HepG2 (cell line): ENCODE measurements around the gene BCAS2. TPM values are rescaled to one million over a fixed set of nuclear protein-coding genes. Genes with fewer than 3 reads are reported as not detected.

Experiments used
- ATAC-seq: fragments of 200-7000 bp; cut with Tn5 transposase; 3 replicates; pipeline ENCODE4 v1.9.1; 2020; ENCODE audit warnings: mild to moderate bottlenecking, moderate library complexity
- BruUV-seq: library from RNA; stranded (reverse); fragments of 400-500 nt; replicated peaks from 2 replicates; lab custom pipeline; 2021; lab: Mats Ljungman, UMichigan
- CTCF ChIA-PET: fragments of 300-600 bp; formaldehyde crosslinking; extraction: SDS; loops from one replicate; lab custom pipeline; 2021; ENCODE audit warnings: low total read pairs, inconsistent platforms, low intra/inter-chr PET ratio; lab: Yijun Ruan, JAX
- POLR2A ChIA-PET: fragments of 350-600 bp; sonication (Branson Sonifier 250); formaldehyde crosslinking; loops from one replicate; lab custom pipeline; 2020; ENCODE audit warnings: antibody characterized with exemption, inconsistent platforms; lab: Yijun Ruan, JAX
- DNase-seq: peaks from one replicate; pipeline ENCODE4 v3.0.0-alpha.2; 2015; ENCODE audit warnings: low spot score
- FAIRE-seq: peaks from 3 replicates; lab custom pipeline; 2011; peaks lifted over from hg19 to GRCh38; lab: Jason Lieb, UNC
- H2AFZ ChIP-seq: one replicate; pipeline ENCODE4 v1.6.1; 2011; ENCODE audit warnings: low read length, inconsistent platforms
- H3K27ac ChIP-seq: fragments of 300-600 bp; 3 replicates; pipeline ENCODE4 v1.8.0; 2011; ENCODE audit warnings: mixed run types, mild to moderate bottlenecking, mixed read lengths, low read length, inconsistent platforms; ENCODE audit not compliant: insufficient read depth; ENCODE audit errors: extremely low read length
- H3K27me3 ChIP-seq, 2 experiments: fragments of 200-600 bp in 1 of 2; 2 replicates in 1 of 2; 3 replicates in 1 of 2; pipeline versions ENCODE4 v1.6.0 to v1.8.0; 2011; ENCODE audit warnings: low read length in 2 of 2, mild to moderate bottlenecking in 2 of 2, moderate library complexity in 2 of 2, inconsistent platforms in 1 of 2; ENCODE audit not compliant: insufficient read depth in 2 of 2, control insufficient read depth in 1 of 2
- H3K36me3 ChIP-seq, 2 experiments: fragments of 200-600 bp in 1 of 2; replicated peaks in 1 of 2; 2 replicates in 1 of 2; 3 replicates in 1 of 2; pipeline versions ENCODE4 v1.5.1 to v1.8.0; 2011; ENCODE audit warnings: low read length in 2 of 2, inconsistent platforms in 1 of 2; ENCODE audit not compliant: insufficient read depth in 2 of 2, control insufficient read depth in 1 of 2
- H3K4me1 ChIP-seq: 2 replicates; pipeline ENCODE4 v1.5.1; 2012; ENCODE audit warnings: low read length, inconsistent platforms; ENCODE audit not compliant: insufficient read depth
- H3K4me2 ChIP-seq: 2 replicates; pipeline ENCODE4 v1.6.0; 2011; ENCODE audit warnings: low read depth, low read length, inconsistent platforms
- H3K4me3 ChIP-seq, 3 experiments: fragments of 200-600 bp in 1 of 3; sonication (generic), shearing (Covaris generic) in 1 of 3; replicated peaks in 1 of 3; 2 replicates each; pipeline ENCODE4 v1.5.1; 2011 to 2016; ENCODE audit warnings: low read length in 3 of 3, inconsistent platforms in 2 of 3, low read depth in 2 of 3, mild to moderate bottlenecking in 2 of 3, control low read depth in 1 of 3, mixed read lengths in 1 of 3; ENCODE audit not compliant: insufficient read depth in 1 of 3
- H3K79me2 ChIP-seq: one replicate; pipeline ENCODE4 v1.6.1; 2011; ENCODE audit warnings: low read length, inconsistent platforms; ENCODE audit not compliant: insufficient read depth
- H3K9ac ChIP-seq: 2 replicates; pipeline ENCODE4 v1.6.0; 2011; ENCODE audit warnings: mild to moderate bottlenecking, low read depth, low read length, inconsistent platforms; ENCODE audit not compliant: insufficient read depth
- H3K9me3 ChIP-seq: 2 replicates; pipeline ENCODE4 v1.5.1; 2012; ENCODE audit warnings: mild to moderate bottlenecking, low read length
- H4K20me1 ChIP-seq: 2 replicates; pipeline ENCODE4 v1.6.0; 2011; ENCODE audit warnings: inconsistent platforms, mild to moderate bottlenecking, low read length, moderate library complexity; ENCODE audit not compliant: insufficient read depth
- ATF7-NPFF ChIP-seq: sonication (generic); formaldehyde crosslinking; IDR thresholded peaks from 2 replicates; pipeline ENCODE4 v1.8.1; 2023; ENCODE audit warnings: mild to moderate bottlenecking, low read depth, missing genetic modification reagents, moderate library complexity
- GFI1 ChIP-seq: sonication (generic); formaldehyde crosslinking; IDR thresholded peaks from 2 replicates; pipeline ENCODE4 v1.5.0; 2020; ENCODE audit warnings: missing genetic modification reagents, mild to moderate bottlenecking, borderline replicate concordance
- HNF4G ChIP-seq, 2 experiments: sonication (generic) in 1 of 2; formaldehyde crosslinking in 1 of 2; IDR thresholded peaks; 2 replicates each; pipeline versions ENCODE4 v1.4.0 to v1.6.1; 2011 to 2020; ENCODE audit warnings: borderline replicate concordance in 2 of 2, low read depth in 2 of 2, mild to moderate bottlenecking in 2 of 2, low read length in 1 of 2, missing genetic modification reagents in 1 of 2, moderate library complexity in 1 of 2
- PRDM4 ChIP-seq: sonication (generic); formaldehyde crosslinking; IDR thresholded peaks from 2 replicates; pipeline ENCODE4 v1.9.0; 2021; ENCODE audit warnings: missing genetic modification reagents, borderline replicate concordance
- SMC3 ChIP-seq: IDR thresholded peaks from 2 replicates; pipeline ENCODE4 v1.6.1; 2011; ENCODE audit warnings: low read length, improper control_type of control experiment
- SOX6 ChIP-seq, 2 experiments: fragments of 450-650 bp in 1 of 2; sonication (generic) in 1 of 2; formaldehyde crosslinking in 1 of 2; IDR thresholded peaks; 2 replicates each; pipeline versions ENCODE4 v1.4.0 to v1.6.1; 2017 to 2020; ENCODE audit warnings: antibody characterized with exemption in 1 of 2, mild to moderate bottlenecking in 1 of 2, missing genetic modification reagents in 1 of 2
- TEAD3 ChIP-seq: optimal IDR thresholded peaks from 2 replicates; pipeline ENCODE3; 2016; ENCODE audit warnings: borderline replicate concordance
- THAP7 ChIP-seq: sonication (generic); formaldehyde crosslinking; IDR thresholded peaks from 2 replicates; pipeline ENCODE4 v1.8.1; 2023; ENCODE audit warnings: mild to moderate bottlenecking, missing genetic modification reagents
- ZC3H4 ChIP-seq: sonication (generic); formaldehyde crosslinking; IDR thresholded peaks from 2 replicates; pipeline ENCODE4 v1.4.0; 2020; ENCODE audit warnings: missing genetic modification reagents, borderline replicate concordance
- ZNF543 ChIP-seq: sonication (generic); formaldehyde crosslinking; IDR thresholded peaks from 2 replicates; pipeline ENCODE4 v1.4.0; 2020; ENCODE audit warnings: mild to moderate bottlenecking, missing genetic modification reagents
- WGBS: methylation state at CpG from one replicate; pipeline ENCODE4 v1.1.6; 2017; ENCODE audit warnings: low lambda C conversion rate; 5-methylcytosine and 5-hydroxymethylcytosine counted together
- in situ Hi-C: cut with HindIII; loops from 2 replicates; pipeline ENCODE4 v1.10.0; 2017; ENCODE audit warnings: low pct_unique_long_range_greater_than_20kb; ENCODE audit not compliant: extremely low pct_ligation_motif_present
- intact Hi-C: fragments of 100-400 bp; cut with micrococcal nuclease; formaldehyde crosslinking; loops from one replicate; pipeline ENCODE4 v1.10.0; 2022; ENCODE audit not compliant: unreplicated experiment
- polyA plus RNA-seq, 8 experiments: library from polyadenylated mRNA; depleted of rRNA in 3 of 8; stranded (reverse) in 7 of 8; unstranded in 1 of 8; fragments of >200 nt; fragmentation: Illumina TruSeq in 4 of 8; extraction: Trizol in 4 of 8; gene quantifications; 2 replicates each; pipeline versions ENCODE4 v1.2.1 to v1.2.3, GENCODE V29; 2011 to 2016; ENCODE audit warnings: low read depth in 4 of 8, missing spikeins in 1 of 8, mixed read lengths in 1 of 8; ENCODE audit not compliant: insufficient read depth in 1 of 8
- total RNA-seq, 5 experiments: library from RNA; depleted of rRNA; stranded (reverse); fragments of >200 nt; fragmentation: Illumina TruSeq; extraction: Trizol; gene quantifications; 2 replicates each; pipeline ENCODE4 v1.2.3, GENCODE V29; 2016; ENCODE audit warnings: low read depth in 1 of 5
- TF ChIP-seq, protein P1 (sequence below): sonication (generic); formaldehyde crosslinking; IDR thresholded peaks from 2 replicates; pipeline ENCODE4 v1.5.0; 2020; ENCODE audit warnings: missing genetic modification reagents, mild to moderate bottlenecking, borderline replicate concordance

Gene BCAS2
- total and polyA plus RNA-seq, 2 of the 13 experiments (the other 11 are each of a cell fraction or from before 2014, with no cell fraction given), result 18.0 to 47.4 TPM

DNA sequence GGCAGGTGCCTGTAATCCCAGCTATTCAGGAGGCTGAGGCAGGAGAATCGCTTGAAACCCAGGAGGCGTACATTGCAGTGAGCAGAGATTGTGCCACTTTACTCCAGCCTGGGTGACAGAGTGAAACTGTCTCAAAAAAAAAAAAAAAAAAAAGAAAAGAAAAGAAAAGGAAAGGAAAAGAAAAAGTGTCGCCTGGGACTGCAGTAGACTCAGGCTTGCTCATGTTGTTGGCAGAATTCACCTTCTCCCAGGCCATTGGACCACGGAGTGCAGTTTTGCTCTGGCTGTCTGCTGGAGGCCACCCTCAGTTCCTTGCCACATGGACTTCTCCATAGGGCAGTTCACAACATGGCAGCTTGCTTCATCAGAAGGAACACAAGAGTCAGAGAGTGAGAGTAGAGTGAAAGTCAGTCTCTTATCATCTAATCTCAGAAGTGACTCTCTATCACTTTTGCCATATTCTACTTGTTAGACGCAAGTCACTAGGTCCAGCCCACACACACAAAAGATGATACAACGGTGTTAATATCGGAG, 29.2 kb downstream of the BCAS2 start:
- no peak overlapping the region for H3K4me2 ChIP-seq
- H3K4me1 ChIP-seq, result peaks cover 34% of the 10 kb centered on the region
- H3K4me3 ChIP-seq, result no peak overlapping the region
- H3K9me3 ChIP-seq, result no peaks in the 10 kb centered on the region
- no peak overlapping the region for H2AFZ ChIP-seq
- TF ChIP-seq ZNF543 (CRISPR knock-in tag) (peak; percentile 99), PRDM4 (no peak)
- H3K36me3 ChIP-seq, result no peaks in the 10 kb centered on the region
- ATAC-seq (no peak), FAIRE-seq (no peak), DNase-seq (no peak)
- ChIA-PET CTCF (no interaction called here), POLR2A (no interaction called here)
- BruUV-seq, result no TSS peak
- 94% methylated on average over 7 of the region's 7 CpGs for WGBS
- H3K79me2 ChIP-seq, result no peaks in the 10 kb centered on the region
- no peaks in the 10 kb centered on the region for H3K27me3 ChIP-seq
- H3K27ac ChIP-seq, result no peak overlapping the region
- no peak overlapping the region for H3K9ac ChIP-seq
- in situ Hi-C loops (no loop called here), intact Hi-C loops (no loop called here)
- H4K20me1 ChIP-seq, result no peaks in the 10 kb centered on the region

GRCh38 chr1:114551400-114551799, 30.0 kb downstream of the BCAS2 start:
- CTCF ChIA-PET, result no interaction called here
- FAIRE-seq (no peak), ATAC-seq (peak; percentile 91), DNase-seq (peak; percentile 75)
- no peaks in the 10 kb centered on the region for H3K79me2 ChIP-seq
- H3K9me3 ChIP-seq, result no peaks in the 10 kb centered on the region
- POLR2A ChIA-PET, result no interaction called here
- H3K27ac ChIP-seq, result no peak overlapping the region
- peaks cover 34% of the 10 kb centered on the region for H3K4me1 ChIP-seq
- no peaks in the 10 kb centered on the region for H3K27me3 ChIP-seq
- in situ Hi-C loops (no loop called here), intact Hi-C loops (no loop called here)
- H4K20me1 ChIP-seq, result no peaks in the 10 kb centered on the region
- H3K4me2 ChIP-seq, result peak overlapping the region; percentile 36
- H2AFZ ChIP-seq, result no peak overlapping the region
- no peak overlapping the region for H3K9ac ChIP-seq
- no TSS peak for BruUV-seq
- no peaks in the 10 kb centered on the region for H3K36me3 ChIP-seq
- 6% methylated on average over 4 of the region's 4 CpGs for WGBS
- no peak overlapping the region for H3K4me3 ChIP-seq
- TF ChIP-seq SMC3 (peak; percentile 41; the same call in 1 of the 2 replicates), TEAD3 (CRISPR knock-in tag) (peak; percentile 93), THAP7 (no peak), ATF7-NPFF (no peak), ZC3H4 (no peak), GFI1 (CRISPR knock-in tag) (no peak), SOX6 (IDR thresholded peaks at IDR 0.05) (no peak), SOX6 (CRISPR knock-in tag; IDR thresholded peaks at IDR 0.05) (peak; percentile 10; the same call in 1 of the 2 replicates), HNF4G (IDR thresholded peaks at IDR 0.05; ENCODE audit: borderline replicate concordance, low read depth, low read length) (peak; percentile 24; the same call in 1 of the 2 replicates), HNF4G (CRISPR knock-in tag; IDR thresholded peaks at IDR 0.05; ENCODE audit: borderline replicate concordance, low read depth) (no peak)
- TF ChIP-seq, protein P1, sequence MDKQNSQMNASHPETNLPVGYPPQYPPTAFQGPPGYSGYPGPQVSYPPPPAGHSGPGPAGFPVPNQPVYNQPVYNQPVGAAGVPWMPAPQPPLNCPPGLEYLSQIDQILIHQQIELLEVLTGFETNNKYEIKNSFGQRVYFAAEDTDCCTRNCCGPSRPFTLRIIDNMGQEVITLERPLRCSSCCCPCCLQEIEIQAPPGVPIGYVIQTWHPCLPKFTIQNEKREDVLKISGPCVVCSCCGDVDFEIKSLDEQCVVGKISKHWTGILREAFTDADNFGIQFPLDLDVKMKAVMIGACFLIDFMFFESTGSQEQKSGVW (CRISPR knock-in tag), result no peak
